Measurements from ENCODE around the gene EXOC6B. TPM values are rescaled to one million over a fixed set of nuclear protein-coding genes. Genes with fewer than 3 reads are reported as not detected.

The EXOC6B gene
- total and polyA plus RNA-seq, 2 of the 8 experiments (the other 6 are each of a cell fraction or from before 2014, with no cell fraction given) = 13.5 to 33.0 TPM

GRCh38 chr2:72806280-72806945, 19.4 kb downstream of the EXOC6B start (continued):
- TF ChIP-seq CTBP2 (IDR thresholded peaks at IDR 0.05; ENCODE audit: borderline replicate concordance, insufficient read depth, insufficient read length, low read length) = no peak
- TF ChIP-seq SIX5 (IDR thresholded peaks at IDR 0.05; ENCODE audit: low read depth, low read length) = no peak
- no peak for TF ChIP-seq SP4 (IDR thresholded peaks at IDR 0.05; ENCODE audit: low read length)
- no peak for TF ChIP-seq NANOG (IDR thresholded peaks at IDR 0.05; ENCODE audit: insufficient read depth, low read depth, low read length, poor library complexity, severe bottlenecking)
- TF ChIP-seq NRF1 (IDR thresholded peaks at IDR 0.05; ENCODE audit: low read depth, low read length) = no peak
- TF ChIP-seq JUND (IDR thresholded peaks at IDR 0.05; ENCODE audit: low read length) = no peak
- no peak for TF ChIP-seq RNF2 (IDR thresholded peaks at IDR 0.05; ENCODE audit: borderline replicate concordance, low read depth, low read length, missing control alignments, poor library complexity, severe bottlenecking)
- TF ChIP-seq CHD2 (IDR thresholded peaks at IDR 0.05; ENCODE audit: low read length) = no peak
